MCF 10A (cell line): ENCODE results near the gene KLHL30. TPM values are rescaled to one million over a fixed set of nuclear protein-coding genes. Genes with fewer than 3 reads are reported as not detected.

Experiments
- BruUV-seq: library from RNA; stranded (reverse); fragments of 400-500 nt; replicated peaks from 2 replicates; lab custom pipeline; 2021; lab: Mats Ljungman, UMichigan
- CTCF ChIA-PET: fragments of 300-600 bp; sonication (Branson Sonifier 250); formaldehyde crosslinking; extraction: SDS; loops from one replicate; lab custom pipeline; 2021; ENCODE audit warnings: antibody characterized with exemption, inconsistent platforms; lab: Yijun Ruan, JAX
- POLR2A ChIA-PET: fragments of 300-600, 350-650 bp; sonication (Branson Sonifier 250); formaldehyde crosslinking; extraction: SDS; loops from one replicate; lab custom pipeline; 2020; ENCODE audit warnings: antibody characterized with exemption, inconsistent platforms; lab: Yijun Ruan, JAX
- DNase-seq: peaks from one replicate; pipeline ENCODE4 v3.0.0-alpha.2; 2018; ENCODE audit not compliant: unreplicated experiment
- H3K27ac Mint-ChIP-seq: one replicate; pipeline ENCODE4 v1.8.0; 2022; ENCODE audit warnings: mild to moderate bottlenecking, low read depth, mixed read lengths; ENCODE audit not compliant: unreplicated experiment
- H3K27me3 Mint-ChIP-seq: one replicate; pipeline ENCODE4 v1.8.0; 2022; ENCODE audit warnings: mixed read lengths; ENCODE audit not compliant: insufficient read depth, unreplicated experiment
- H3K36me3 Mint-ChIP-seq: one replicate; pipeline ENCODE4 v1.8.0; 2022; ENCODE audit warnings: mild to moderate bottlenecking, moderate library complexity, mixed read lengths; ENCODE audit not compliant: insufficient read depth, unreplicated experiment
- H3K4me1 Mint-ChIP-seq: one replicate; pipeline ENCODE4 v1.8.0; 2022; ENCODE audit warnings: mixed read lengths; ENCODE audit not compliant: insufficient read depth, unreplicated experiment
- H3K4me3 Mint-ChIP-seq: one replicate; pipeline ENCODE4 v1.8.0; 2022; ENCODE audit warnings: mild to moderate bottlenecking, moderate library complexity, mixed read lengths; ENCODE audit not compliant: unreplicated experiment
- H3K9me3 Mint-ChIP-seq: one replicate; pipeline ENCODE4 v1.8.0; 2022; ENCODE audit warnings: mixed read lengths; ENCODE audit not compliant: unreplicated experiment
- intact Hi-C: fragments of 100-400 bp; cut with micrococcal nuclease; formaldehyde crosslinking; loops from 2 replicates; pipeline ENCODE4 v1.14.1; 2022
- total RNA-seq: library from RNA; stranded (reverse); gene quantifications from 2 replicates; pipeline ENCODE4 v1.2.3, GENCODE V29; 2022
- TF ChIP-seq, protein P1 (sequence below): fragments of 200-600 bp; IDR thresholded peaks from one replicate; pipeline ENCODE4 v1.8.0; 2022; ENCODE audit warnings: antibody characterized with exemption, mild to moderate bottlenecking; ENCODE audit not compliant: unreplicated experiment

KLHL30 gene
- total RNA-seq, 1 experiment from 2014 or later: 0.35 TPM

- peaks cover 20% of the 10 kb centered on the region for H3K4me1 Mint-ChIP-seq
- no peaks in the 10 kb centered on the region for H3K27me3 Mint-ChIP-seq
- intact Hi-C loops: no loop called here
- H3K27ac Mint-ChIP-seq: no peak overlapping the region
- no peak overlapping the region for H3K4me3 Mint-ChIP-seq
- BruUV-seq: no TSS peak
- CTCF ChIA-PET: no interaction called here
- TF ChIP-seq, protein P1, sequence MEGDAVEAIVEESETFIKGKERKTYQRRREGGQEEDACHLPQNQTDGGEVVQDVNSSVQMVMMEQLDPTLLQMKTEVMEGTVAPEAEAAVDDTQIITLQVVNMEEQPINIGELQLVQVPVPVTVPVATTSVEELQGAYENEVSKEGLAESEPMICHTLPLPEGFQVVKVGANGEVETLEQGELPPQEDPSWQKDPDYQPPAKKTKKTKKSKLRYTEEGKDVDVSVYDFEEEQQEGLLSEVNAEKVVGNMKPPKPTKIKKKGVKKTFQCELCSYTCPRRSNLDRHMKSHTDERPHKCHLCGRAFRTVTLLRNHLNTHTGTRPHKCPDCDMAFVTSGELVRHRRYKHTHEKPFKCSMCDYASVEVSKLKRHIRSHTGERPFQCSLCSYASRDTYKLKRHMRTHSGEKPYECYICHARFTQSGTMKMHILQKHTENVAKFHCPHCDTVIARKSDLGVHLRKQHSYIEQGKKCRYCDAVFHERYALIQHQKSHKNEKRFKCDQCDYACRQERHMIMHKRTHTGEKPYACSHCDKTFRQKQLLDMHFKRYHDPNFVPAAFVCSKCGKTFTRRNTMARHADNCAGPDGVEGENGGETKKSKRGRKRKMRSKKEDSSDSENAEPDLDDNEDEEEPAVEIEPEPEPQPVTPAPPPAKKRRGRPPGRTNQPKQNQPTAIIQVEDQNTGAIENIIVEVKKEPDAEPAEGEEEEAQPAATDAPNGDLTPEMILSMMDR: no peak
- H3K9me3 Mint-ChIP-seq: no peaks in the 10 kb centered on the region
- POLR2A ChIA-PET: no interaction called here
- DNase-seq: no peak
- H3K36me3 Mint-ChIP-seq: peaks cover 33% of the 10 kb centered on the region
Observed at GRCh38 chr2:238166391-238167343, 28.2 kb downstream of the KLHL30 start.

GRCh38 chr2:238167344-238167715 lies 28.9 kb downstream of the KLHL30 start:
- no peaks in the 10 kb centered on the region for H3K9me3 Mint-ChIP-seq
- H3K27ac Mint-ChIP-seq: no peak overlapping the region
- peaks cover 20% of the 10 kb centered on the region for H3K4me1 Mint-ChIP-seq
- intact Hi-C loops: no loop called here
- no peak overlapping the region for H3K4me3 Mint-ChIP-seq
- BruUV-seq: no TSS peak
- peaks cover 40% of the 10 kb centered on the region for H3K36me3 Mint-ChIP-seq
- CTCF ChIA-PET: no interaction called here
- TF ChIP-seq, protein P1: no peak
- H3K27me3 Mint-ChIP-seq: no peaks in the 10 kb centered on the region
- no peak for DNase-seq
- POLR2A ChIA-PET: no interaction called here

GRCh38 chr2:238167761-238168160 lies 29.3 kb downstream of the KLHL30 start:
- TF ChIP-seq, protein P1: no peak
- Mint-ChIP-seq H3K9me3 (no peaks in the 10 kb centered on the region), H3K4me1 (peaks cover 20% of the 10 kb centered on the region), H3K27ac (no peak overlapping the region), H3K36me3 (peaks cover 44% of the 10 kb centered on the region), H3K4me3 (no peak overlapping the region), H3K27me3 (no peaks in the 10 kb centered on the region)
- DNase-seq: no peak
- ChIA-PET POLR2A (no interaction called here), CTCF (no interaction called here)
- BruUV-seq: no TSS peak
- intact Hi-C loops: no loop called here

DNA sequence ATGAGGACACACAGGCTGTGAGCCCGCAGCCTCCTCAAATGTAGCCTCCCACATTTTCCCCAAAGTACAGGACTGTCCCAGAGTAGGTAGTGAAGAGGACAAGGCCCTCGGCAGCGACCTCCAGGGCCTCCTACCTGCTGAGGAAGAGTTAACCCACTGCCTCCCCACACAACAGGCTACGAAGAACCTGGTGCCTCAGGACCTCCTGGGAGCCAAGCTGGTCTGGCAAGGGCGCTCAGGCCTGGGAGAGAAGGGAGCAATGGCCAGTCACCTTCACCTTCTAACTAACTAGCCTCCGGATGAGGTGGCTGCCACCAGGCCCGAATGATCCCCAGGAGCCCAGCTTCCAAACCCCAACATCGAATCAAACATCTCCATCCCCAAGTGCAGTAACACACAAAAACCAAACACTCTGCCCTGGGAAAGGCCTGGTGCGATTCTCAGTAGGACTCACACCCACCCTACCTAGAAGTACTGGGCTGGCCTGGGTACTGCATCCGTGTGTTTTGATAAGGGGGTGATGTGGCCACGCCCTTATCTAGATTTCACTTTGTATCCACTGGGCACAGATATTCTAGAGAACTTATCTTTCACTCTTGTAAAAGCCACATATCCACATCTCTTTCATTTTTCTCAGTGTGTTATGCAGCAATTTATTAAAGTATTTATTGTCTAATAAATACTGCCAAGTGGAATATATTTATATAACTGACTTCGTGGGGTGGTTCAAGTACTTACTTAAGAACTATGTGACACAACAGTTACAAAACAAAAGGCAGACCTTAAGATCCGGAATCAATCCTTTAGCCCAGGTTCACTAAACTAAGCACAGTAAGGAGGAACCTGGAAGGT lies 30.0 kb downstream of the KLHL30 start:
- Mint-ChIP-seq H3K27me3 (no peaks in the 10 kb centered on the region), H3K27ac (peak overlapping the region; percentile 94), H3K4me3 (no peak overlapping the region), H3K9me3 (no peaks in the 10 kb centered on the region), H3K36me3 (peaks cover 50% of the 10 kb centered on the region), H3K4me1 (peaks cover 25% of the 10 kb centered on the region)
- DNase-seq: no peak
- ChIA-PET CTCF (no interaction called here), POLR2A (no interaction called here)
- TF ChIP-seq, protein P1: no peak
- BruUV-seq: no TSS peak
- intact Hi-C loops: no loop called here
